GM12878 (cell line): ENCODE measurements around the gene CREB3L1. TPM values are rescaled to one million over a fixed set of nuclear protein-coding genes. Genes with fewer than 3 reads are reported as not detected.

Source experiments
- BHLHE40 ChIP-seq, 2 experiments: fragments of 450-650 bp in 1 of 2; IDR thresholded peaks; 2 replicates each; pipeline ENCODE4 v1.6.1; 2011 to 2017; ENCODE audit warnings: low read depth in 2 of 2, borderline replicate concordance in 1 of 2, improper control_type of control experiment in 1 of 2, low read length in 1 of 2, mild to moderate bottlenecking in 1 of 2
- CBX5 ChIP-seq: sonication (generic); IDR thresholded peaks from 2 replicates; pipeline ENCODE4 v1.6.1; 2016; ENCODE audit warnings: low read depth, moderate library complexity, mild to moderate bottlenecking, inconsistent platforms
- DPF2 ChIP-seq: fragments of 450-650 bp; IDR thresholded peaks from 2 replicates; pipeline ENCODE4 v1.6.1; 2017; ENCODE audit warnings: mild to moderate bottlenecking
- IKZF1 ChIP-seq: fragments of 450-650 bp; conservative IDR thresholded peaks from 2 replicates; pipeline ENCODE4 v1.6.1; 2017; ENCODE audit warnings: antibody characterized with exemption, mild to moderate bottlenecking
- JUND ChIP-seq: IDR thresholded peaks from 2 replicates; pipeline ENCODE4 v1.6.1; 2012; ENCODE audit warnings: low read depth, mild to moderate bottlenecking, low read length, improper control_type of control experiment, moderate library complexity
- MTA3 ChIP-seq: IDR thresholded peaks from 2 replicates; pipeline ENCODE4 v1.6.1; 2012; ENCODE audit warnings: low read length, inconsistent platforms, borderline replicate concordance
- MYC ChIP-seq: IDR thresholded peaks from 2 replicates; pipeline ENCODE4 v1.6.1; 2011; ENCODE audit warnings: mild to moderate bottlenecking, low read length, moderate library complexity, inconsistent platforms; ENCODE audit not compliant: insufficient read depth, insufficient replicate concordance, insufficient read length, severe bottlenecking
- NR2F1 ChIP-seq: fragments of 450-650 bp; conservative IDR thresholded peaks from 2 replicates; pipeline ENCODE4 v1.6.1; 2017; ENCODE audit warnings: mild to moderate bottlenecking
- PML ChIP-seq: IDR thresholded peaks from 2 replicates; pipeline ENCODE4 v1.6.1; 2012; ENCODE audit warnings: low read length, inconsistent platforms
- SRF ChIP-seq, 2 experiments: IDR thresholded peaks; 2 replicates each; pipeline ENCODE4 v1.6.1; 2011; ENCODE audit warnings: low read depth in 2 of 2, low read length in 2 of 2, mild to moderate bottlenecking in 1 of 2, moderate library complexity in 1 of 2
- TAF1 ChIP-seq: IDR thresholded peaks from 2 replicates; pipeline ENCODE4 v1.6.1; 2011; ENCODE audit warnings: mild to moderate bottlenecking, low read depth, low read length, borderline replicate concordance
- YBX1 ChIP-seq: fragments of 450-650 bp; IDR thresholded peaks from 2 replicates; pipeline ENCODE4 v1.6.1; 2016; ENCODE audit warnings: antibody characterized with exemption
- ZBED1 ChIP-seq: IDR thresholded peaks from 2 replicates; pipeline ENCODE4 v1.6.1; 2016; ENCODE audit warnings: borderline replicate concordance
- ZZZ3 ChIP-seq: IDR thresholded peaks from 2 replicates; pipeline ENCODE4 v1.6.1; 2011; ENCODE audit warnings: low read depth; ENCODE audit not compliant: control insufficient read depth, insufficient read length
- polyA plus RNA-seq, 11 experiments: library from polyadenylated mRNA; depleted of rRNA in 4 of 11; unstranded in 6 of 11; stranded (reverse) in 5 of 11; fragments of >200 nt; fragmentation: Nextera tagmentation in 4 of 11; fragmentation: Illumina TruSeq in 1 of 11; extraction: Ambion mirVana in 4 of 11; extraction: Trizol in 1 of 11; gene quantifications; 1 replicate in 1 of 11; 2 replicates in 10 of 11; pipeline versions ENCODE4 v1.2.1 to v1.2.3, GENCODE V29; 2011 to 2016; ENCODE audit warnings: inconsistent platforms in 2 of 11, missing spikeins in 2 of 11, low read depth in 1 of 11
- total RNA-seq, 4 experiments: library from RNA; depleted of rRNA in 3 of 4; stranded (reverse); fragments of >200 nt in 3 of 4; fragmentation: Illumina TruSeq in 1 of 4; extraction: Trizol in 1 of 4; gene quantifications; 2 replicates each; pipeline versions ENCODE4 v1.2.1 to v1.2.3, GENCODE V29; 2013 to 2021
- TF ChIP-seq, protein P1 (sequence below): fragments of 450-650 bp; IDR thresholded peaks from 2 replicates; pipeline ENCODE4 v1.6.1; 2016; ENCODE audit warnings: mild to moderate bottlenecking
- TF ChIP-seq, protein P2 (sequence below): fragments of 450-650 bp; IDR thresholded peaks from 2 replicates; pipeline ENCODE4 v1.6.1; 2017; ENCODE audit warnings: mild to moderate bottlenecking, moderate library complexity
- TF ChIP-seq, protein P3 (sequence below): fragments of 450-650 bp; IDR thresholded peaks from 2 replicates; pipeline ENCODE4 v1.6.1; 2017; ENCODE audit warnings: borderline replicate concordance
- TF ChIP-seq, protein P4 (sequence below): IDR thresholded peaks from 2 replicates; pipeline ENCODE4 v1.6.1; 2012; ENCODE audit warnings: mild to moderate bottlenecking, low read depth, low read length

Gene CREB3L1
- total and polyA plus RNA-seq, 10 of the 15 experiments (the other 5 are each of a cell fraction or from before 2014, with no cell fraction given): 0.03 to 1.4 (median 0.22) TPM

DNA sequence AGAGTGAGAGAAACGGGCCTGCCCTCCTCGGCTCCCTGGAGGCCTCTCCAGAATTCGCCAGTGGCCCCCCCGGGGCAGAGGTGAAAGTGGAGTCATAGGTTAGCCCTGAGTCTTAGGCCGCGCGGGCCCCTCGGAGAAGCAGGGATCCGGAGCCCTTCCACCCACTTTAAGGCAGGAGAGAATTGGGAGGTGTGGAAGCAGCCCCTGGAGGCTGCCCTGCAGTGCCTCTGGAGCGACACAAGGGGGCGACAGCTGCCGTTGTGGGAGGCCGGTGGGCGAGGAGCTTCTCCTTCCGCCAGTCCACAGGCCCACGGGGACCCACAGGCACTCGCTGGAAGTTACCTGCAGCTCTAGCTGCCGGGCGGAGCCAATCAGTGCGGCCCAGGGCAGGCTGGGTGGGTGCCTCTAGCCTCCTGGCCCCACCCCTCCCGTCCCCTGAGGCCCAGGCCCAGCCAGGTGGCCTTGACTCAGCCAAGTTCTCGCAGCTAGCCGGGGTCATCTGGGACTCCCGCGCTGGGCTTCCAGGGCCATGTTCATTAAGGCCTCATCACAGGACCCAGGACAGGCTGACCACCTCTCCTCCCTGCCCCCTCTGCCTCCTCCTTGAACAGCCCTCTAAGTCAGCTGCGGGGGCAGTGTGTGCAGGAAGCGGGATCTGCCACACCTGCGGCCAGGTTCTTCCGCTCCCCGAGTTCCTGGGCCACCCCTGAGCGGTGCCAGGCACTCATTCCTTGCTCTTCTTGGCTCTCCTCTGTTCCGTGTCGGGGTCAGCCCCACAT lies 74.8 kb downstream of the CREB3L1 start (continued):
- TF ChIP-seq ZBED1 (no peak), YBX1 (no peak), NR2F1 (no peak), TAF1 (no peak), DPF2 (0 out of 2 replicates have a peak, but pooled peaks have one; percentile 40), IKZF1 (peak; percentile 61), CBX5 (no peak), SRF (IDR thresholded peaks at IDR 0.05; ENCODE audit: low read depth in 2 of 2, low read length in 2 of 2) (no peak), MYC (no peak), PML (no peak), BHLHE40 (IDR thresholded peaks at IDR 0.05; ENCODE audit: borderline replicate concordance in 1 of 2, low read depth in 2 of 2, low read length in 1 of 2) (peak in 1 of 2 experiments; percentile 50; a peak in 2 of 4 replicates), JUND (no peak), MTA3 (no peak), ZZZ3 (no peak)
- TF ChIP-seq, protein P1, sequence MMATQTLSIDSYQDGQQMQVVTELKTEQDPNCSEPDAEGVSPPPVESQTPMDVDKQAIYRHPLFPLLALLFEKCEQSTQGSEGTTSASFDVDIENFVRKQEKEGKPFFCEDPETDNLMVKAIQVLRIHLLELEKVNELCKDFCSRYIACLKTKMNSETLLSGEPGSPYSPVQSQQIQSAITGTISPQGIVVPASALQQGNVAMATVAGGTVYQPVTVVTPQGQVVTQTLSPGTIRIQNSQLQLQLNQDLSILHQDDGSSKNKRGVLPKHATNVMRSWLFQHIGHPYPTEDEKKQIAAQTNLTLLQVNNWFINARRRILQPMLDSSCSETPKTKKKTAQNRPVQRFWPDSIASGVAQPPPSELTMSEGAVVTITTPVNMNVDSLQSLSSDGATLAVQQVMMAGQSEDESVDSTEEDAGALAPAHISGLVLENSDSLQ: no peak
- TF ChIP-seq, protein P2, sequence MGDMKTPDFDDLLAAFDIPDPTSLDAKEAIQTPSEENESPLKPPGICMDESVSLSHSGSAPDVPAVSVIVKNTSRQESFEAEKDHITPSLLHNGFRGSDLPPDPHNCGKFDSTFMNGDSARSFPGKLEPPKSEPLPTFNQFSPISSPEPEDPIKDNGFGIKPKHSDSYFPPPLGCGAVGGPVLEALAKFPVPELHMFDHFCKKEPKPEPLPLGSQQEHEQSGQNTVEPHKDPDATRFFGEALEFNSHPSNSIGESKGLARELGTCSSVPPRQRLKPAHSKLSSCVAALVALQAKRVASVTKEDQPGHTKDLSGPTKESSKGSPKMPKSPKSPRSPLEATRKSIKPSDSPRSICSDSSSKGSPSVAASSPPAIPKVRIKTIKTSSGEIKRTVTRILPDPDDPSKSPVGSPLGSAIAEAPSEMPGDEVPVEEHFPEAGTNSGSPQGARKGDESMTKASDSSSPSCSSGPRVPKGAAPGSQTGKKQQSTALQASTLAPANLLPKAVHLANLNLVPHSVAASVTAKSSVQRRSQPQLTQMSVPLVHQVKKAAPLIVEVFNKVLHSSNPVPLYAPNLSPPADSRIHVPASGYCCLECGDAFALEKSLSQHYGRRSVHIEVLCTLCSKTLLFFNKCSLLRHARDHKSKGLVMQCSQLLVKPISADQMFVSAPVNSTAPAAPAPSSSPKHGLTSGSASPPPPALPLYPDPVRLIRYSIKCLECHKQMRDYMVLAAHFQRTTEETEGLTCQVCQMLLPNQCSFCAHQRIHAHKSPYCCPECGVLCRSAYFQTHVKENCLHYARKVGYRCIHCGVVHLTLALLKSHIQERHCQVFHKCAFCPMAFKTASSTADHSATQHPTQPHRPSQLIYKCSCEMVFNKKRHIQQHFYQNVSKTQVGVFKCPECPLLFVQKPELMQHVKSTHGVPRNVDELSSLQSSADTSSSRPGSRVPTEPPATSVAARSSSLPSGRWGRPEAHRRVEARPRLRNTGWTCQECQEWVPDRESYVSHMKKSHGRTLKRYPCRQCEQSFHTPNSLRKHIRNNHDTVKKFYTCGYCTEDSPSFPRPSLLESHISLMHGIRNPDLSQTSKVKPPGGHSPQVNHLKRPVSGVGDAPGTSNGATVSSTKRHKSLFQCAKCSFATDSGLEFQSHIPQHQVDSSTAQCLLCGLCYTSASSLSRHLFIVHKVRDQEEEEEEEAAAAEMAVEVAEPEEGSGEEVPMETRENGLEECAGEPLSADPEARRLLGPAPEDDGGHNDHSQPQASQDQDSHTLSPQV: no peak
- TF ChIP-seq, protein P3, sequence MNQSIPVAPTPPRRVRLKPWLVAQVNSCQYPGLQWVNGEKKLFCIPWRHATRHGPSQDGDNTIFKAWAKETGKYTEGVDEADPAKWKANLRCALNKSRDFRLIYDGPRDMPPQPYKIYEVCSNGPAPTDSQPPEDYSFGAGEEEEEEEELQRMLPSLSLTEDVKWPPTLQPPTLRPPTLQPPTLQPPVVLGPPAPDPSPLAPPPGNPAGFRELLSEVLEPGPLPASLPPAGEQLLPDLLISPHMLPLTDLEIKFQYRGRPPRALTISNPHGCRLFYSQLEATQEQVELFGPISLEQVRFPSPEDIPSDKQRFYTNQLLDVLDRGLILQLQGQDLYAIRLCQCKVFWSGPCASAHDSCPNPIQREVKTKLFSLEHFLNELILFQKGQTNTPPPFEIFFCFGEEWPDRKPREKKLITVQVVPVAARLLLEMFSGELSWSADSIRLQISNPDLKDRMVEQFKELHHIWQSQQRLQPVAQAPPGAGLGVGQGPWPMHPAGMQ: no peak
- TF ChIP-seq, protein P4, sequence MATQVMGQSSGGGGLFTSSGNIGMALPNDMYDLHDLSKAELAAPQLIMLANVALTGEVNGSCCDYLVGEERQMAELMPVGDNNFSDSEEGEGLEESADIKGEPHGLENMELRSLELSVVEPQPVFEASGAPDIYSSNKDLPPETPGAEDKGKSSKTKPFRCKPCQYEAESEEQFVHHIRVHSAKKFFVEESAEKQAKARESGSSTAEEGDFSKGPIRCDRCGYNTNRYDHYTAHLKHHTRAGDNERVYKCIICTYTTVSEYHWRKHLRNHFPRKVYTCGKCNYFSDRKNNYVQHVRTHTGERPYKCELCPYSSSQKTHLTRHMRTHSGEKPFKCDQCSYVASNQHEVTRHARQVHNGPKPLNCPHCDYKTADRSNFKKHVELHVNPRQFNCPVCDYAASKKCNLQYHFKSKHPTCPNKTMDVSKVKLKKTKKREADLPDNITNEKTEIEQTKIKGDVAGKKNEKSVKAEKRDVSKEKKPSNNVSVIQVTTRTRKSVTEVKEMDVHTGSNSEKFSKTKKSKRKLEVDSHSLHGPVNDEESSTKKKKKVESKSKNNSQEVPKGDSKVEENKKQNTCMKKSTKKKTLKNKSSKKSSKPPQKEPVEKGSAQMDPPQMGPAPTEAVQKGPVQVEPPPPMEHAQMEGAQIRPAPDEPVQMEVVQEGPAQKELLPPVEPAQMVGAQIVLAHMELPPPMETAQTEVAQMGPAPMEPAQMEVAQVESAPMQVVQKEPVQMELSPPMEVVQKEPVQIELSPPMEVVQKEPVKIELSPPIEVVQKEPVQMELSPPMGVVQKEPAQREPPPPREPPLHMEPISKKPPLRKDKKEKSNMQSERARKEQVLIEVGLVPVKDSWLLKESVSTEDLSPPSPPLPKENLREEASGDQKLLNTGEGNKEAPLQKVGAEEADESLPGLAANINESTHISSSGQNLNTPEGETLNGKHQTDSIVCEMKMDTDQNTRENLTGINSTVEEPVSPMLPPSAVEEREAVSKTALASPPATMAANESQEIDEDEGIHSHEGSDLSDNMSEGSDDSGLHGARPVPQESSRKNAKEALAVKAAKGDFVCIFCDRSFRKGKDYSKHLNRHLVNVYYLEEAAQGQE: no peak
